Hepatocyte (in vitro differentiated cells): ENCODE data around the gene ALOX5.

Source experiments
- EZH2 ChIP-seq: fragments of 200-600 bp; sonication (generic); IDR thresholded peaks from 2 replicates; pipeline ENCODE4 v1.6.1; 2016; ENCODE audit warnings: antibody characterized with exemption, mild to moderate bottlenecking, borderline replicate concordance
- EZH2phosphoT487 ChIP-seq: fragments of 200-600 bp; sonication (generic); IDR thresholded peaks from one replicate; pipeline ENCODE4 v1.6.1; 2018; ENCODE audit warnings: antibody characterized with exemption, mild to moderate bottlenecking, low read depth, moderate library complexity; ENCODE audit not compliant: unreplicated experiment, severe bottlenecking
- TF ChIP-seq, protein P1 (sequence below): fragments of 200-600 bp; sonication (generic); IDR thresholded peaks from 2 replicates; pipeline ENCODE4 v1.5.1; 2016; ENCODE audit warnings: antibody characterized with exemption, mild to moderate bottlenecking; ENCODE audit not compliant: poor library complexity

DNA sequence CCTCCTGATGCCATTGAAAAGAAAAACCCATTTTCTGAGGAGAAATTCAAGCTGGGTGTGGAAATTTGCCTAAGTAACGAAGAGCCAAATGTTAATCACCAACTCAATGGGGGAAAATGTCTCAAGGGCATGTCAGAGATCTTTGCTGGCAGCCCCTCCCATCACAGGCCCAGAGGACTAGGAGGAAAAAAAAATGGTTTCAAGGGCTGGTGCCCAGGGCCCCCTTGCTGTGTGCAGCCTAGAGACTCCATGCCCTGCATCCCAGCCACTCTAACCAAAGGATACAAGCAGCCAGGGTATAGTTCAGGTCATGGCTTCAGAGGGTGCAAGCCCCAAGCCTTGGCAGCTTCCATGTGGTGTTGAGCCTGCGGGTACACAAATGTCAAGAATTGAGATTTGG lies 106.3 kb downstream of the ALOX5 start:
- TF ChIP-seq, protein P1, sequence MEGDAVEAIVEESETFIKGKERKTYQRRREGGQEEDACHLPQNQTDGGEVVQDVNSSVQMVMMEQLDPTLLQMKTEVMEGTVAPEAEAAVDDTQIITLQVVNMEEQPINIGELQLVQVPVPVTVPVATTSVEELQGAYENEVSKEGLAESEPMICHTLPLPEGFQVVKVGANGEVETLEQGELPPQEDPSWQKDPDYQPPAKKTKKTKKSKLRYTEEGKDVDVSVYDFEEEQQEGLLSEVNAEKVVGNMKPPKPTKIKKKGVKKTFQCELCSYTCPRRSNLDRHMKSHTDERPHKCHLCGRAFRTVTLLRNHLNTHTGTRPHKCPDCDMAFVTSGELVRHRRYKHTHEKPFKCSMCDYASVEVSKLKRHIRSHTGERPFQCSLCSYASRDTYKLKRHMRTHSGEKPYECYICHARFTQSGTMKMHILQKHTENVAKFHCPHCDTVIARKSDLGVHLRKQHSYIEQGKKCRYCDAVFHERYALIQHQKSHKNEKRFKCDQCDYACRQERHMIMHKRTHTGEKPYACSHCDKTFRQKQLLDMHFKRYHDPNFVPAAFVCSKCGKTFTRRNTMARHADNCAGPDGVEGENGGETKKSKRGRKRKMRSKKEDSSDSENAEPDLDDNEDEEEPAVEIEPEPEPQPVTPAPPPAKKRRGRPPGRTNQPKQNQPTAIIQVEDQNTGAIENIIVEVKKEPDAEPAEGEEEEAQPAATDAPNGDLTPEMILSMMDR = no peak
- no peak for TF ChIP-seq EZH2
- no peak for TF ChIP-seq EZH2phosphoT487
